PC-3 (cell line): Measurements from ENCODE around the gene EDN2. TPM values are rescaled to one million over a fixed set of nuclear protein-coding genes. Genes with fewer than 3 reads are reported as not detected.

Experiments used
- ATAC-seq: fragments of 200-7000 bp; cut with Tn5 transposase; 2 replicates; pipeline ENCODE4 v1.9.1; 2020; ENCODE audit warnings: mild to moderate bottlenecking, moderate library complexity
- BruUV-seq: library from RNA; stranded (reverse); fragments of 400-500 nt; replicated peaks from 2 replicates; lab custom pipeline; 2021; lab: Mats Ljungman, UMichigan
- CTCF ChIA-PET: fragments of 300-600 bp; sonication (Branson Sonifier 250); formaldehyde crosslinking; loops from one replicate; lab custom pipeline; 2022; ENCODE audit warnings: antibody characterized with exemption; lab: Charles Lee
- POLR2A ChIA-PET: fragments of 300-600 bp; sonication (Branson Sonifier 250); formaldehyde crosslinking; loops from one replicate; lab custom pipeline; 2022; ENCODE audit warnings: antibody characterized with exemption; ENCODE audit not compliant: unreplicated experiment; lab: Charles Lee
- DNase-seq: peaks from one replicate; pipeline ENCODE4 v3.0.0-alpha.2; 2015
- H2AFZ ChIP-seq: fragments of 300-600 bp; sonication (generic); 2 replicates; pipeline ENCODE4 v1.6.0; 2016; ENCODE audit warnings: antibody characterized with exemption, low read length
- H3F3A ChIP-seq: fragments of 300-600 bp; sonication (generic); one replicate; pipeline ENCODE4 v1.6.0; 2017; ENCODE audit warnings: antibody characterized with exemption, low read length, control low read depth, mild to moderate bottlenecking; ENCODE audit not compliant: unreplicated experiment
- H3K27ac ChIP-seq: fragments of 300-600 bp; sonication (generic); 2 replicates; pipeline ENCODE4 v1.5.1; 2016; ENCODE audit warnings: mild to moderate bottlenecking, low read length
- H3K27me3 ChIP-seq: fragments of 300-600 bp; sonication (generic); 2 replicates; pipeline ENCODE4 v1.6.1; 2016; ENCODE audit warnings: low read length, mixed read lengths
- H3K36me3 ChIP-seq: fragments of 300-600 bp; sonication (generic); 2 replicates; pipeline ENCODE4 v1.6.1; 2016; ENCODE audit warnings: low read depth, mixed run types, low read length, mixed read lengths
- H3K4me1 ChIP-seq: fragments of 300-600 bp; sonication (generic); 2 replicates; pipeline ENCODE4 v1.5.1; 2016; ENCODE audit warnings: low read length; ENCODE audit not compliant: insufficient read depth
- H3K4me2 ChIP-seq: fragments of 300-600 bp; sonication (generic); 2 replicates; pipeline ENCODE4 v1.6.0; 2016; ENCODE audit warnings: low read length
- H3K4me3 ChIP-seq: fragments of 300-600 bp; sonication (generic); 2 replicates; pipeline ENCODE4 v1.5.1; 2016; ENCODE audit warnings: mild to moderate bottlenecking, low read length, mixed read lengths
- H3K79me2 ChIP-seq: fragments of 300-600 bp; sonication (generic); 2 replicates; pipeline ENCODE4 v1.6.1; 2017; ENCODE audit warnings: low read length, mixed read lengths
- H3K9ac ChIP-seq: fragments of 300-600 bp; sonication (generic); 2 replicates; pipeline ENCODE4 v1.6.0; 2016; ENCODE audit warnings: mild to moderate bottlenecking, low read length
- H3K9me2 ChIP-seq: fragments of 300-600 bp; sonication (generic); replicated peaks from 2 replicates; pipeline ENCODE4 v1.6.1; 2016; ENCODE audit warnings: mixed run types, low read length, mixed read lengths
- H3K9me3 ChIP-seq: fragments of 300-600 bp; sonication (generic); 2 replicates; pipeline ENCODE4 v1.6.1; 2016; ENCODE audit warnings: low read length, mixed read lengths
- H4K20me1 ChIP-seq: fragments of 300-600 bp; sonication (generic); 2 replicates; pipeline ENCODE4 v1.6.1; 2016; ENCODE audit warnings: low read length, mixed read lengths
- EZH2 ChIP-seq: fragments of 300-600 bp; sonication (generic); IDR thresholded peaks from one replicate; pipeline ENCODE4 v1.6.1; 2017; ENCODE audit warnings: antibody characterized with exemption, mild to moderate bottlenecking, low read length; ENCODE audit not compliant: unreplicated experiment
- EZH2phosphoT487 ChIP-seq: fragments of 300-600 bp; sonication (generic); IDR thresholded peaks from 2 replicates; pipeline ENCODE4 v1.6.1; 2018; ENCODE audit warnings: mild to moderate bottlenecking, antibody characterized with exemption, low read length, borderline replicate concordance
- intact Hi-C: fragments of 100-400 bp; cut with micrococcal nuclease; formaldehyde crosslinking; loops from 2 replicates; pipeline ENCODE4 v1.9.0; 2023
- total RNA-seq: library from RNA; depleted of rRNA; stranded (reverse); fragments of >200 nt; gene quantifications from 2 replicates; pipeline ENCODE4 v1.2.3, GENCODE V29; 2014
- TF ChIP-seq, protein P1 (sequence below): fragments of 300-600 bp; sonication (generic); conservative IDR thresholded peaks from 2 replicates; pipeline ENCODE4 v1.5.1; 2017; ENCODE audit warnings: antibody characterized with exemption, low read depth, mild to moderate bottlenecking, low read length

EDN2 gene
- total RNA-seq, 1 experiment from 2014 or later, result 0.36 TPM

DNA sequence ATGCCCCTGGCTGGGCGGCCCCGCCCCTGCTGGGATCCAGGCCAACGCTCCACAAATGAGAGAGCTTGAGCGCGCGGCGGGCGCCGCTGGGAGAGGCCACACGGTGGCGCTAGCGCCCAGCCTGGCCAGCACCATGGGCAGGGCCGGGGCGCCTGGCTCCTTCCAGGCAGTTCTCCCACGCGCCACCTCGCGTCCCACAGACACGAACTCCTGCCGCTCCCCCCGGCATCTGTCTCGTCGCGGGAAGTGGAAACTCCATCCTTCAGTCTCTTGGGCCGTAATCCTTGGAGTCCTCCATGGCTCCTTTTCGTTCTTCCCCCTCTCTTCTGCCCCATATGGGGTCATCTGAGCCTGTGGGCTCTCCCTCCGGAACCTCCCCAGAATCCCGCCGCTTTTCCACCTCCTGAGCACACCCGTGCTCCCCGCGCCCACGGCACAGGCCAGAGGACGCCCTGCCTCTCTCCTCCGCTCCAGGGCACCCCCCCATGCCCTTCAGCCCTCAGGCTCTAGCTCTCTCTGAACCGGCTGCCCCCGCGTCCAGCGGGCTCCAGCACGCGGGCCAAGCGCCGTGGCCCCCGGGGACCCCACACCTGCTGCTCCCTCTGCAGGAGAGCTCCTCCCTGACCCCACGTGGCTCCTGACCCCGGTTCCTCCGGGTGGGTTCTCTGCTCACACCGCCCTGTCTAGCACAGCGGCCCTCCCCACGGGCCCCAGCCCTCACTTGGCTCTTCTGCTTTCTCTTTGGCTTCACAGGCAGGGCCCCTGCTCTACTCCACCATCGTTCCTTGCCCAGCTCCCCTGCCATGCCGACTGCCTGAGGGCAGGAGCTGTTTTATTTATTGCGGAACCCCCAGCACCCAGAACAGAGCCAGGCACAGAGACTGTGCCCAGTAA lies 31.9 kb upstream of the EDN2 start:
- peak; percentile 92 for DNase-seq
- BruUV-seq, result no TSS peak
- Histone ChIP-seq H3K27ac (peak overlapping the region; percentile 96), H3F3A (peaks cover 9% of the 10 kb centered on the region), H3K9me2 (no peaks in the 10 kb centered on the region), H3K27me3 (no peaks in the 10 kb centered on the region), H3K9me3 (no peaks in the 10 kb centered on the region), H3K9ac (peak overlapping the region; percentile 72), H3K4me2 (peak overlapping the region; percentile 86), H2AFZ (peak overlapping the region; percentile 93), H4K20me1 (no peaks in the 10 kb centered on the region), H3K4me3 (peak overlapping the region; percentile 67), H3K4me1 (peaks cover 33% of the 10 kb centered on the region), H3K36me3 (no peaks in the 10 kb centered on the region), H3K79me2 (no peaks in the 10 kb centered on the region)
- intact Hi-C loops, result no loop called here
- ChIA-PET POLR2A (no interaction called here), CTCF (interaction anchor here (0.6 to 1.5 kb wide), 4 partner anchors 32 to 209 kb away, joined by 3 to 7 read pairs (median 3); partner anchors contain the start of gene EDN2)
- peak; percentile 64 for ATAC-seq
- TF ChIP-seq, protein P1, sequence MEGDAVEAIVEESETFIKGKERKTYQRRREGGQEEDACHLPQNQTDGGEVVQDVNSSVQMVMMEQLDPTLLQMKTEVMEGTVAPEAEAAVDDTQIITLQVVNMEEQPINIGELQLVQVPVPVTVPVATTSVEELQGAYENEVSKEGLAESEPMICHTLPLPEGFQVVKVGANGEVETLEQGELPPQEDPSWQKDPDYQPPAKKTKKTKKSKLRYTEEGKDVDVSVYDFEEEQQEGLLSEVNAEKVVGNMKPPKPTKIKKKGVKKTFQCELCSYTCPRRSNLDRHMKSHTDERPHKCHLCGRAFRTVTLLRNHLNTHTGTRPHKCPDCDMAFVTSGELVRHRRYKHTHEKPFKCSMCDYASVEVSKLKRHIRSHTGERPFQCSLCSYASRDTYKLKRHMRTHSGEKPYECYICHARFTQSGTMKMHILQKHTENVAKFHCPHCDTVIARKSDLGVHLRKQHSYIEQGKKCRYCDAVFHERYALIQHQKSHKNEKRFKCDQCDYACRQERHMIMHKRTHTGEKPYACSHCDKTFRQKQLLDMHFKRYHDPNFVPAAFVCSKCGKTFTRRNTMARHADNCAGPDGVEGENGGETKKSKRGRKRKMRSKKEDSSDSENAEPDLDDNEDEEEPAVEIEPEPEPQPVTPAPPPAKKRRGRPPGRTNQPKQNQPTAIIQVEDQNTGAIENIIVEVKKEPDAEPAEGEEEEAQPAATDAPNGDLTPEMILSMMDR, result peak; percentile 81
- TF ChIP-seq EZH2phosphoT487, result no peak

DNA sequence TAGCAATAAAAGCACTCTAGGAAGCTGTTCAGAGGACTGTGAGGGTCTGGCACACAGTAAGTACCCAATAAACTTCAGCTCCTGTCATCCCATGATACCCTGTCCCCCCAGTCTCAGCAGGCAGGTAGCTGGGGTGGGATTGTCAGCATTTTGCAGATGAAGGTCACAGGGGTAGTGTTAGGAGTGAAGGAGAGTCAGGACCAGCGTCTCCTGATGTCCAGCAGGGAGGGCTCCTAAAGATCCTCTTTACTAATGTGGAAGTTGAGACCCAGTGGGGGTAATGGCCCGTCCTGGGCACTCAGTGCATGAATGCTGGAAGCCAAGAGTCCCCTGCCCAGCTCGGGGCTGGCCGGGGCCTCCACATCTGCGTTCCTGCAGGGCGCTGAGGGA lies 31.3 kb upstream of the EDN2 start:
- ATAC-seq, result no peak
- POLR2A ChIA-PET, result no interaction called here
- Histone ChIP-seq H3K36me3 (no peaks in the 10 kb centered on the region), H4K20me1 (no peaks in the 10 kb centered on the region), H2AFZ (peak overlapping the region; percentile 93; the same call in 1 of the 2 replicates), H3K4me2 (peak overlapping the region; percentile 86), H3K4me1 (peaks cover 33% of the 10 kb centered on the region), H3F3A (peaks cover 9% of the 10 kb centered on the region), H3K27ac (peak overlapping the region; percentile 96), H3K9me3 (no peaks in the 10 kb centered on the region), H3K79me2 (no peaks in the 10 kb centered on the region), H3K9ac (peak overlapping the region; percentile 72), H3K4me3 (peak overlapping the region; percentile 67), H3K9me2 (no peaks in the 10 kb centered on the region), H3K27me3 (no peaks in the 10 kb centered on the region)
- CTCF ChIA-PET, result interaction anchor here (0.6 to 1.5 kb wide), 4 partner anchors 32 to 193 kb away, joined by 3 to 7 read pairs (median 3); partner anchors contain the start of gene EDN2
- no TSS peak for BruUV-seq
- TF ChIP-seq EZH2phosphoT487 (no peak), EZH2 (no peak)
- TF ChIP-seq, protein P1, result no peak
- intact Hi-C loops, result loop anchor here (2.0 kb wide), 1 partner anchor 15 kb away; no protein-coding TSS in a partner anchor
- no peak for DNase-seq
